ENCODE data around the gene CBX6.

Gene CBX6

DNA sequence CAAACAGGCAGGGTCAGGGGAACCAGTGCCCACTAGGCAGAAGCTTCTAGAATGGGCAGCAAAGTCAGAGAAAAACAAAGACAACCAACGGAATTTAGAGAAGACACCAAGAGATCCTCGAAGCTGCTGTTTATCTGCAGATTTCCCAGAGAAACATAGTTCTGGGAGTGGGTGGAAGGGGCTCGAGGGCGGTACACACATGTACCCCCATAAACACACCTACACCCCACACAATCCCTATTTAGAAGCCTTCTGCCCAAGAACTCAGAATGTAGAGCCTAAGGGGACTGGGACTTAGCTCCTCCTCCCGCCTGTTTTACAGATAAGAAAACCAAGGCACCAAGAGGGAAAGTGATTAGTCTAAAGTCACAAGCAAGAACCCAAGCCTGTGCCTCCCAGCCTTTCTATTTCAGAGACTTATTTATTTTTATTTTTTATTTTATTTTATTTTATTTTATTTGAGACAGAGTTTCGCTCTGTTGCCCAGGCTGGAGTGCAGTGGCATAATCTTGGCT is 34.5 kb downstream of the CBX6 start:
- no peak for DNase-seq

- no peak for DNase-seq
Measured at GRCh38 chr22:38835888-38836301, 36.1 kb downstream of the CBX6 start.

DNA sequence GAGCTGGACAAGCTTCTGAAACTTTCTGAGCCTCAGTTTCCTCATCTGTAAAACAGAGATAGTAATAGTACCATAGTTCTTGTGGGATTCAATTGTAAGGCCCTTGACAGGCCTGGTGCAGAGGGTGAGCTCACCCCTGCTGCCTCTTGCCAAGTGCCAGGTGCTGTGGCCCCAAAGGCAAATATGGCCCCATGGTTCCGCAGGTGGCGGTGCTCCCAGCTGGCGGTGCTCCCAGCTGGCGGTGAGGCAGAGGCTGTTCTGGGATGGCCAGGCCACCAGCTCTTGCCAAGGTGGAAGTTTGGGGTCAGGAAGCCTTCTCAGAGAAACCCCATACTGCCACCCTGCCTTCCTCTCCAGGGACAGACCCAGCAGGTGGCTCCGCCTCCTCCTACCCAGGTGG is 37.0 kb downstream of the CBX6 start:
- DNase-seq, result no peak

- DNase-seq, result no peak
Measured at GRCh38 chr22:38834215-38834953, 37.6 kb downstream of the CBX6 start.

DNA sequence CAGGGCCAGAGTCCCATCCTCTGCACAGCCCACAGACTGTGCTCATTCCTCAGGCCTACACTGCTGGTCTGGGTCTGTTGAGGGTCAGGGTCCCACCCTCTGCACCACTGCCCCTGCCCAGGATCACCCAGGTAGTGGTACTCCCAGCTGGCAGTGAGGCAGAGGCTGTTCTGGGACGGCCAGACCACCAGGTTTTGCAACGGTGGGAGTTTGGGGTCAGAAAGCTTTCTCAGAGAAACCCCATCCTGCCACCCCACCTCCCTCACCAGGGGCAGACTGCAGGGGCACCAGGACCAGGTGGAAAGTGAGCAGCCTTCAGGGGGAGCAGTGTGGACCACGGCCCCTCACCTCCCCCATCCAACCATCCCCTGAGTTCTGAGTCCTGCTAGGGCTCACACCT is 39.0 kb downstream of the CBX6 start:
- no peak for DNase-seq

DNA sequence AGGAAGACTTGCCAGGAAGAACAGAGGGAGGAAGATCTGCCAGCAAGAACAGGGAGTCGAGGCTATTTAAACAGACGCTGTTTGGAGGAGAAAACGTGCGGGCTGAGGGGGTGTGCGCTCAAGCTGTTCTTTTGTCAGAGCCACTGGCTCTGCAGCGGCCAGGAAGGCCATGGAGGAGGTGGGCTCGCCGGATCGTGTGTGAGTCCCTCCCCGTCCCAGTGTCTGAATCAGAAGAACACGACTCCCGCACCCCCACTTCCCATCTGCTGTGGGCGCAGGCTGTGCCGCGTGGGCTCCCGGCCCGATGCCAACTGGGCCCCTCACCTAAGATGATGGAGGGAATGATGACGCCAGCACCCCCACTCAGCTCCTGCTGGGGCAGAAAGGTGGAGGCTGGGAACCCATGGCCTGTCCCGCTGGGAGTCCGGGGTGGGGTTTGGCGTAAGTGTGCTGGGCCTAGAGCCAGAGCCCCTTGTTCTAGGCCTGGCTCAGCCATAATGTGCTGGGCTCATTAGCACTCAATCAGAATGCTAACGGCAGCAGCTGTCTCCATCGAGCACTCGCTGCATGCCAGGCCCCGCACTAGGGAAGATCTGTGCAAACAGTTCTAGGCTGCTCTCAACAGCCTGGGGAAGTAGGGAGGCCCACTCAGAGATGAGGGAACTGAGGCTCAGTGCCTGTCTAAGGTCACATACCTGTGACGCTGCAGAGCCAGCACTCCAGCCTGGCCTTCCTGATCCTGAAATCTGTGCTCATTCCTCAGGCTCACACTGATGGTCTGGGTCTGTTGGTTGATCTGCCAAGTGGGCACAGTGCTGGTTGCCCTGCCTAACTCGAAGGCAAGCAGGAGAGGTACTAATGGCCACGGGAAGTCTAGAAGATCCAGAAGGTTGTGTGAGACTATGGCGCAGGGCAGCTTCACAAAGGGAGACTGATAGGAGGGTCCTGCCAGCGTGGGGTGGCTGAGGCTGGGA is 39.7 kb downstream of the CBX6 start:
- DNase-seq, result no peak

DNA sequence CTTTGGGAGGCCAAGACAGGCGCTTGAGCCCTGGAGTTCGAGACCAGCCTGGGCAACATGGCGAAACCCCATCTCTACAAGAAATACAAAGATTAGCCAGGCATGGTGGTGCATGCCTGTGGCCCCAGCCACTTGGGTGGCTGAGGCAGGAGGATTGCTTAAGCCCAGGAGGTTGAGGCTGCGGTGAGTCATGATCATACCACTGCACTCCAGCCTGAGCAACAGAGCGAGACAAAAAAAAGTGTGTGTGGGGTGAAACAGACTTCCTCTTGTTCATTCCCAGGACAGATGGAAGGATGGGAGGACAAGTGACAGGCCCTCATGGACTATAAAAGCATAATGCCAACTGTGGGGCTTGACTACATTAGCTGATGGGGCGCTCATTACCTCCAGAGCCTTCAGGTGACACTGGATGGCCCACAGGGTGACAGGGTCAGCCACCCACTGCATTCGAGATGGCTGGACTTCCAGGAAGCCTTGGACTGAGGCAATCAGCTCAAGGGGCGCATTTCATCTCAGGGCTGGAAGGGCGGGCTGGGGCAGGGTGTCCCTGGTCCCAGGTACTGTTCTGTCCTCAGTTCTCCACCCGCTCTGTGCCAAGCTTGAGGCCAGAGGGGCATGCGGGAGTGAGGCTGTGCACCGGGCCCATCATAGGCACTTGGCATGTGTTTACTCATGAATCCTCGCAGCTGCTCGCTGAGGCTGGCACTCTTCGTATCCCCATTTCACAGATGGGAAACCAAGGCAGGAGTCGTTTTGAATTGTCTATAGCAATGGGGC is 40.7 kb downstream of the CBX6 start:
- no peak for DNase-seq

- DNase-seq, result no peak
Measured at GRCh38 chr22:38830845-38831108, 41.2 kb downstream of the CBX6 start.

DNA sequence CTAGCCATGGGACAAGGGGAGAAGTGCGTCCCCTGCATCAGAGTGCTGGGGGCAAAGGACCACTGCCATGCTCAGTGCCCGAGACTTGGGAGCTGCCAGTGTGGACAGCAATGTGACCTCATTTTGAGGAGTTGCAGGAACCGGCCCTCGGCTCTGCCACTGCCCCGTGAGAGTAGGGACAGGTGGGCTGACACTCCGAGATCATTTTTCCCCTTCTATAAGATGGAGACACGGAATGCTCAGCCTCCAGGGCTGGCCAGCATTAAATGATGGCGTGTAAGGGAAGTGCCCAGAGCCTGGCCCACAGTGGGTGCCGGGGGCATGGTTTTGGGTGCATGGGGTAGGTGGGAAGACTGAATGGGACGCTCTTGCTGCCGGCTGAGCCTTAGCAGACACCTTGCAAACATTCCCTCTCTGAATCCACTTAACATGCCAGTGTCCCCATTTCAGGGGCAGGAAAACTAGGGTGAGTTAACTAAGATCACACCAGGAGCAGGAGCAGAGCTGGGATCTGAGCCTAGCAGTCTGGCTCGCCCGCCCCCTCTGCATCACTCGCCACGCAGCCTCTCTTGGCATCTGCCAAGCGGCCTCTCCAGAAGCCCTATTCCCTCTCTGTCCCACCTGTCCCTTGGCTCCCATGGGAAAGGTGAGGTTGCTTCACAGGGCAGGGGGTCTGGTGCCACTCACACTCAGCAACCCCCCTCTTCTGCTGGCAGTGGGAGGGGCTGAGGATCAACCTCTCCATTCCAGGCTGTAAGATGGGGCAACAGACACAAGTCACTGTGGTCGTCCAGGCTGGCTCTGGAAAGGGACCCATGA is 41.8 kb downstream of the CBX6 start:
- DNase-seq, result no peak

- no peak for DNase-seq
Measured at GRCh38 chr22:38829485-38829884, 42.5 kb downstream of the CBX6 start.

GRCh38 chr22:38828616-38829205 is 43.3 kb downstream of the CBX6 start:
- DNase-seq, result no peak

DNA sequence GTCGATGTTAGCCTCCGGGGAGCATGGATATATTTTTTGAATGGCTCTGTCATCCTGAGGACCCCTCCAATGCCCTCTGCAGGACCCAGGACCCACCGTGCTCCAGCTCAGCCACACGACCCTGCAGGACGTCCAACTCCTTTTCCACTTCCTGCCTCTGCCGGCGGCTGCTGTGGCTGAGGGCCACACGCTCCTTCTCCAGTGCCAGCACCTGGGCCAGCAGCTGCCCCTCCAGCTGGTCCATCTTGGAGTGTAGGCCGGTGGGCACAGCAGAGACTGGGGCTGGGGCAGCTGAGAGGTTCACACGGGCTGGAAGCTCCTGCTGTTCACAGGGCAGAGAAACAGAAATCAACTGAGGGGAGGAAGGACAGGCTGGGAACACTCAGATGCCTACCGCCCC is 43.8 kb downstream of the CBX6 start:
- DNase-seq, result no peak

DNA sequence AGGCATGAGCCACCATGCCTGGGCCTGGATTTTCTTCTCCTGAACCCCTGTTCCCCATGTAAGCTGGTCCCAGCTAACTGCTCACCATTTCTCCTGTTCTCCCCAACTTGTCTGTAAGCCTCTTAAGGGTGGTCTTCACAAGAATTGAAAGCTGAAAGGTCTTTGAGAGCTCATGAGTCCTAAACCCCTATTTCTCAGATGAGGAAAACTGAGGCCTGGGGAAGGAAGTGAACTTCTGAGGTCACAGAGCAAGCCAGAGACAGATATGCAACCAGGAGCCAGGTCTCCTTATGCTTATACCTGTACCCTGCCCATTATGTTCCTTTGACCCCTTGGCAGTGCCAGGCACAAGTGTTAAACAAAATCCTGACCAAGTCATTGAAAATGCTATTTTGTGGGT is 44.5 kb downstream of the CBX6 start:
- no peak for DNase-seq

GRCh38 chr22:38826801-38827200 is 45.2 kb downstream of the CBX6 start:
- DNase-seq, result no peak

DNA sequence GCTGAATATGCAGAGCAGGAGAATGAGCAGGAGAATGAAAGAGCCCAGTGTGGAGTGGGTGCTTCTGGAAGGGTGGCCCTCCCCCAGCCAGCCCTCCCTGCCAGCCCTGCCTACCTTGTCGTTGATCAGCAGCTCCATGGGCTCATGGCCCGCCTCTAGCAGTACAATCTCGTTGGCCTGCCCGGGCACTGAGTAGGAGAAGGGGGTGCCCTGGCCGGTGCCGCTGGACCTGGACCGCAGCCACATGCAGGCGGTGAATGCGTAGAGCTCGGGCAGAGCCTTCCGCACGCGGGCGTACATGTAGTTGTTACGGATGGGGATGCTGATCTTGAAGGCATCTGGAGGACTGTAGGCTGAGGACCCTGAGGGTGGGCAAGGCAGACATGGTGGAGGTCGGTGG is 45.6 kb downstream of the CBX6 start:
- no peak for DNase-seq

- no peak for DNase-seq
Measured at GRCh38 chr22:38824585-38824984, 47.4 kb downstream of the CBX6 start.

DNA sequence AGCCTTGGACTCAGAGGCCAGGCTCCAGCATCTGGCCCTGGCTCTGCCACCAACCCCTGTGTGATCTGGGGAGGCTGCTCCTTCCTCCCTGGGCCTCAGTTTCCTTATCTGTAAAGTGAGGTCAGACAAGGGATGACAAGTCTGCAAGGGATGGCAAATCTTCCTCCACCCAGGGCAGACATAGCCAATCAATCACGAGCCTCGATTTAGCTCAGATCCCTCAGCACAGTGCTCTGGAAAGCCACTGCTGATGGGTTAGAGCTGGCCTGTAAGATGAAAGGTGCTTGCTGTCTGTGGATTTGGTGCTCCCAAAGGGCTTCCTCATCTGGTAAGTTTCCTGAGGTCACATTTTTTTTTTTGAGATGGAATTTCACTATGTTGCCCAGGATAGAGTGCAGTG is 48.4 kb downstream of the CBX6 start:
- no peak for DNase-seq

DNA sequence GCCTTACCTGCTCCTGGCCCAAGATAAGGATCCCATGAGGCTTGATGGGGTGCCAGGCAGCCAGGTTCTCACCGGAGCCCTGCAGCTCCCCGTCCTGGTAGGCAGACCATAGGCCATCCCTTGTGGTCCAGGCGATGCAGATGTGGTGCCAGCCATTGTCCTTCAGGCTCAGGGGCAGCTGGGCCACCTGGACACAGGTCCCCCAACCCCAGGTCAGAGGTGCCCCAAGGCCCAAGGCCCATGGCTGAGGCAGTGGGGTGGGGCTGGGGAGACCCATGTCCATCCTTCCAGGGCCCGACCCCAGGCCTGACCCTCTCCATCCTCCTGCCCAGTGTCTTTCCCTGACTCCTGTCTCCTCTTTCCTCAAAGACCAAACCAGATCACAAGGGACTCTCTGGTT is 48.9 kb downstream of the CBX6 start:
- DNase-seq, result no peak

GRCh38 chr22:38820020-38820419 is 52.0 kb downstream of the CBX6 start:
- no peak for DNase-seq

DNA sequence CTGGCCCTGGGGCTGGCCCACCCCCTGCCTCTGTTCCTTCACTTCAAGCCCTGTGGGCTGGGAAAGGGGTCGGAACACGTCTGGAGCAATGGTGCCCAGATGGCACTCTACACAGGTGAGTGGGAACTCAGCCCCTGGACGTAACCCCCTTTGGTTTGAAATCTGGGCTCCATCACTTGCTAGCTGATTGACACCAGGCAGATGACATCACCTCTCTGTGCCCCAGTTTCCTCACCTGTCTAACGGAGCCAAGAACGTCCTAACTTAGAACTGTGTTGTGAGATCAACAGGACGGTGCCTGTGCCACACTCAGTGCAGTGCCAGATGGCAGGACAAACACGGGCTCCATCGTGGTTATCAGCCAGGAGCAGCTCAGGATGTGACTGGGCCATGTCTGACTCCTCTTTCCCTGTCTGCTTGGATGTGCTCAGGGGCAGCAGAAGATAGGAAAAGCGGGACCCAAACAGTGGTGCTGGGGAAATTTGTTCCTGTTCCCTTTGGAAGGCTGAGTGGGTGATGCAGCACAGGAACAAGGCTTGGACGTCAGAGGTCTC is 52.6 kb downstream of the CBX6 start:
- no peak for DNase-seq

GRCh38 chr22:38817196-38817595 is 54.8 kb downstream of the CBX6 start:
- no peak for DNase-seq

DNA sequence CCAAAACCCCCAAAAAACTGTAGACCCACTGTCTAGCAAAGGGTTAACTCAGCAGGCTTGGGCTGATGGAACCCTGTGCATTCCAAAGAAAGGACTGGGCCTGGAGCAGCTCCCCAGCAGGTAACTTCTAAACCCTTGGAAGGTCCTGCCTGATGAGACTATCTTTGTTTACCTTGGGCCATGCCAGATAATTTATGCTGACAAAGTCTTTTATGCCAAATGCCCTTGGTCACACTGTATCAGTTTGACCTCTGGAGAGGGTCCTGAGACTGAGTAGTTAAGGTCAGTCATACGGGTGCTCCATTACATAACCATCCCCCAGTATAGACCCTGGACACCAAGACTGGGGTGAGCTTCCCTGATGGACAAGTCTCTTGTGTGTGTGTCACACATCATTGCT is 56.2 kb downstream of the CBX6 start:
- DNase-seq, result no peak
